HG02970 (cell line): ENCODE data around the gene PBRM1.

Source experiments
- ATAC-seq: cut with Tn5 transposase; IDR thresholded peaks from one replicate; pipeline ENCODE4 v1.9.1; 2021; ENCODE audit warnings: mild to moderate bottlenecking, moderate library complexity, moderate number of reproducible peaks; ENCODE audit not compliant: unreplicated experiment, low FRiP score

Gene PBRM1

GRCh38 chr3:52539010-52539653, 146.6 kb downstream of the PBRM1 start:
- no peak for ATAC-seq

GRCh38 chr3:52537726-52538421, 147.8 kb downstream of the PBRM1 start:
- no peak for ATAC-seq

DNA sequence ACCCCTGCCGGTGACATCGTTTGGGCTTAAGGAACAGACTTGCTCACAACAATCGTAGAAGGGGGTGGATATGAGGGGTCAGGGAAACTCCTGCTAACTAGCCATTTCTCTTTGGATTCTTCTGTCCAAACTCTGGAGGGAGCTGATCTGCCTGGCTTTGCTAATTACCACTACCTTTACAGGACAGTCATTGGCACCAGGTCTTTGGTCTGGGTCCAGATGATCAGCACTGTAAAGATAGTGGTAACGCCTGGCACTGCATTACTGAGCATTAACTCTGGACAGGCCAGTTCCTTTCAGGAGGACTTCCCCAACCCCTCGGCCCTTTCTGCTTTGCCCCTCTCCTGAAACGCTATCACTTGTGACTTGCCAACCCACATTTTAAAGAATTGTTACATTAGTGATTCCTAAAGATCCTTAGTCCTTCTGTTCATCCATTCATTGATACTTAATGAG, 148.5 kb downstream of the PBRM1 start:
- ATAC-seq = no peak

DNA sequence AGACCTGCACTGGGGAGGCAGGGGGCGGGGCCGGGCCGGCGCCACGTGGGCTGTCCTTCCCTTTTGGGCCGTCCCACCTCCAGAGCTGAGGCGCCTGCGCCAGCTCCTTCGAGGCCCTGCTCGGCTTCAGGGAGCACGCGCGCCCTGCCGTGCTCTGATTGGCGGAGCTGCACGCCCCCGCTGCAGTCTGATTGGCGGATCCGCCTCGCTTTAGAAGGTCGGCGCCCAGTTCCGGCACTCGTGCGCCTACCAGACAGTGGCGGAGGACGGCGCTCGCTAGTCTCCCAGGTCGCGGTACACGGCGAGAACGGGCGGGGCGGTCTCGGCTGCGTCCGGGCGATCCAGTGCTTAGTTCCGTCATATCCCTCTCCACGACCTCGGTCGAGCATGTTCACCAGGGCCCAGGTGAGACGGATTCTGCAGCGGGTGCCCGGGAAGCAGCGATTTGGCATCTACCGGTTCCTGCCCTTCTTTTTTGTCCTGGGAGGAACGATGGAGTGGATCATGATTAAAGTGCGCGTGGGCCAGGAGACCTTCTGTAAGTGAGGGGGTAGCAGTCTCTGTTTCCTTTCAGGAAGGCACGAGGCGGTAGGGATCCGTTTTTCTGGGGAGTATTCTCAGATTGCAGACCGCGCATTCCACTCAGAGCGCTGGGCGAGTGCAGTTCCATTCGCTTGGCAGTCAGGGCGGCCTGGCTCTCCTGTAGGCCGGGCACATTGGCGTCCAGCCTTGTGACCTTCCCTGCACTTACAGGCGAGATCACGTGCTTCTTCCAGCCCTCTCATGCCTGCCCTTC, 149.1 kb downstream of the PBRM1 start, which contains the start of gene UQCC5:
Gene UQCC5 (plus strand): TSS at position 237 of the 796 bp plus-strand sequence. CDS start 151 bp downstream, at position 388.
- ATAC-seq = peak; percentile 82

DNA sequence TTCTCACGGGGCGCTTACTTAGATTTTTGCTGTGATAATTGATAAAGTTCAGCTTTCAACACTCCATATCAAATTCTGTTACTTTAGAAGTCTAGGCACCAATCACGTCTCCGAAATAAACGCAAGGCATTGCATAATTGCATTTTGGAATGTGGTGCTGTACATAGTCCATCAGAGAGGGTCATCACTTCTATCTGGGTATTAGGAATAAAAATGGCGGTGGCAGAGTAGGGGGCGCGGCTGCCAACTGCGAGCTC, 149.7 kb downstream of the PBRM1 start:
- no peak for ATAC-seq

- ATAC-seq = no peak
These were observed 150.2 kb downstream of the PBRM1 start for GRCh38 chr3:52535411-52536111.

DNA sequence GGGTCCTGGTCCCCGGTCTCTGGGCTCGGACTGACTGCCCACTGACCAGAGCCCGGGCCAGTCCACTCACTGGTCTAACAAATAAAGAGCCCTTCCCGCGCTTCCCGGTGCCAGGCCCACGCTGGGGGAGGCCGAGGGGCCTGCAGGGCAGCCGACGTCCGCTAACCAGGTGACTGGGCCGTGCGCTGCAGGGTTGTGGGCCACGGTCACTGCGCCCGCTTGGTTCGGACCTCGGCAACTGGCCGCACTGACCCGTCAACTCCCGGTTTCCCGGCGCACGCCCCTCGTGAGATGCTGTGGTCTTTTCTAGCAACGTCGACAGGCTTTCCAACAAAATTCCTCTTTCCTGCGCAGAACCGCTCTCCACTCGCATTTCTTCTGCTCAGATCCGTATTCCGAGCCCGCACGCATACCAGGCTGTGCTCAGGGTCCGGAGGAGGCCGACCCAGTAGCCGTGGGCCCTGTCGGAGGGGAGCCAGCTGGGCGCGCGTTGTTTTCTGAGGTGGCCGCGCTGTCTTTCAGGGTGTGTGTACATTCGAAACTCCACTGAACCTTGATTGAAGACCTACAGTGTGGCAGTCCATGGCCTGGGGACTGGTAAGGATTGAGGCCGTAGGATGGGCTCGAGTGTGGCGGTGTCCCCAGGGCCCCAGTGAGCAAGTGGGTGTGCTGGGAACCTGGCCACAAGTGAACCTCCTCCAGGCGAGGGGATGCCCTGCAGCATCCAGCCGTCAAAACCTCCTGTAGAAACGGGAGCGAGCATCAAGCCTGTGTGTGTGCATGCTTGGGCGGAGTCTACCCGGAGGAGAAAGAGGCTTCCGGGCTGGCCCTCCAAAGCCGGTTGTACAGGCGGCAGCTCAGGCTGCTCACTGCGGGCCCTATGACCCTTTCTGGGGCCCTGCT, 151.2 kb downstream of the PBRM1 start:
- no peak for ATAC-seq

- ATAC-seq = no peak
These were observed 152.0 kb downstream of the PBRM1 start, which contains the start of gene NT5DC2 for GRCh38 chr3:52533623-52534280. Gene NT5DC2 (minus strand): TSS chr3:52533857. CDS start chr3:52533737, 120 bp downstream.

GRCh38 chr3:52532838-52533622, 152.7 kb downstream of the PBRM1 start:
- ATAC-seq = no peak

- ATAC-seq = no peak
These were observed 153.2 kb downstream of the PBRM1 start for GRCh38 chr3:52532517-52532837.

DNA sequence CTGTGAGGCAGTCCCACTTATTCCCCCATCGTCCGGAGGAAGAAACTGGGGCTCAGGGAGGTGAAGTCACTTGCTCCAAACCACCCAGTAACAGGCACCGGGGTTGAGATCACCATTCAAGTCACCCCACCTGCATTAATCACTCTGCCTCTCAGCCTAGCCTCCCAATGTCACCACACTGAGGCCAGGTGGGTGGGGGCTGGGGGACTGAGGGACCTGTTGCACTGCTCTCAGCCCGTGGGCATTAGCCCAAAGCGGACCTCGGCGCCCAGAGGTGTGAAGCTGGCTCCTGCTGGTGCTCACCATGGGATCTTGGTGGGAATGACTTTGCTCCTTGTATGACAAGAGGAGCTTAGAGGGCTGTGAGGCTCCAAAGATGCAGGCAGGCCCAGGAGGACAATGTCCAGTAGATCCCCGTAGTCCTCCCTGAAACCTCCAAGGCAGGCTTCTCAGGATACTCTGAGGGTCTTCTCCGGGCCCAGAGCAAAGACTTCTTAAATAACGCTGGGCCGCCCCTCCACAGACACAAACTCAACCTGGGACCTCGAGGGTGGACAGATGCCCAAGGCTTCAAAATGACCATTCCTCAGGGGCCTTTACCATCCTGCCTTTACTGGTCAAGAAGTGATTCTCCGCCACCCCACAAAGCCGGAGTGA, 153.7 kb downstream of the PBRM1 start:
- no peak for ATAC-seq

- no peak for ATAC-seq
These were observed 154.5 kb downstream of the PBRM1 start for GRCh38 chr3:52530918-52531826.

DNA sequence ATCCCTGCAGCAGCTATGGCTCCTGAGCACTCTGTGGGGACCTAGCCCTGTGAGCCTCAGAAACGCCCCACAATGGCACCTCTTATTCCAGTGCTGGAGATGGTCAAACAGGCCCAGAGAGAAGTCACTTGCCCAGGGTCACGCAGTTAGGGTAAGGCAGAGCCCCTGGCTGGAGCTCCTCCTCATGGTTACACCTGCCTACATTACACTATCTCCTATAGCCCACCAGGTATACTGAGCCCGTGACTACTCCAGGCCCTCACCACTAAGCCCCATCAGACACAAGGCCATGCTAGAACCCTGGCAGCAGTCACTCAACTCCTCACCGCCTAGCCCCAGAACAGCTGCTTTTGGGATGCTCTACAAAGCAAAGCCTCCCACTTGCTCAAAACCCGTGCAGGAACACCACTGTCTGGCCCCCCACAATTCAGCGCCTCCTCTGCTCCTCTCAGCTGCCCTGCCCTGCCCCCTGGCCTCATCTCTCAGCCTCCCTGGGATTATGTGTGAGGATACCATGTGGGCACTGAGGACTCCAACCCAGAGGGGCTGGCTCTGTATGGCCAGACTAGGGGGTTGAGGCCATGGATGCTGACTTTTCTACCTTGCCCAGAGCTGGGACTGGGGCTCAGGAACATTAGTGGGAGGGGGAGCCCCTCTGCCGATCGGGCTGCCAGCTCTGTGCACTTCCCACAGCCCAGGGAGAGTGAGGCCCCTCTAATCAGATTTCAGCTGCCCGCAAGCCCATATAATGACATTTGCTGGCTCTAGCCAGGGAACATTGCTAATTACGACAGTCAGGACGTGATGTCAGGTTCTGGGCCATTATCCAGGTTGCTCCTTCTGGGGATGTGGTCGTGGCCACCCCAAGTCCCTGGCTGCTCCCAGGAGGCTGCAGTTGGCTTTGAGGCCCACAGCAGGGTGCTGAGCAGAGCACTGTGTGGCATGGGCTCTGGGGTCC, 156.1 kb downstream of the PBRM1 start:
- no peak for ATAC-seq

DNA sequence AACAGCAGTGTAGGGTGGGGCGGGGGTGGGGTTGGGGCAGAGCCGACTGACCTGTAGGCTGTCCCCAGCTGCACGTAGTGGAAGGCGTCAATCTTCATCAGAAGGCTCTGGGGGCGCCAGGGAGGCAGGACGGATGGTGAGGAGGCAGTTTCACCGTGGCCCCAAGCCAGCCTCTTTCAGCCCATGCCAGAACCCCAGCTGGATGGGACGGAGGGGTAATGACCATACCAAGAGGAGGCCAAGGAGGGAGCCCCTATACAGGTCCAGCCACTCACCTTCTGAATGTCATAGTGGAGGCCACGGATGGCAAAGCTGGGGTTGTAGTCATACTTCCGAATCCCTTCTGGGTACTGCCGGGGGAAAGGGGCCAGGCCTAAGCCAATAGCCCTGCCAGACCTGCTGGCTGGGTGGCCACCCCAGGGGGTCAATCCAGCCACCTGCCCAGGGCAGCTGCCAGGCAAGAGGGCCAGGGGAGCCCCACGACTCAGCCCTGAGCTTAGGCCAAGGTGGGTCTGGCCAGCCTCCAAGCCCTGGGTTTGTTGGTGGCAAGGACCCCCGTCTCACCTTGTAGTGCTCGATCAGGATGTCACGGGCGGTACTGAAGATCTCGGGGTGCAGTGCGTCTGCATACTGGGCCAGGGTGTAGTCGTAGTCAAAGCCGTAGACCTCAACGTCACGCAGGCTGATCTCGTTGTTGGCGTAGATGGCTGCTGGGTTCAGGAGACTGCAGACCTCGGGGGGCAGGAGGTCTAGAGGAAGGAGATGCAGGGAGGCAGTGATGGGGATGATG, 156.9 kb downstream of the PBRM1 start:
- ATAC-seq = no peak
